HEK293 (cell line): ENCODE results near the gene FOLR2.

Source experiments
- ZBTB7A ChIP-seq: fragments of 450-650 bp; formaldehyde crosslinking; IDR thresholded peaks from 2 replicates; pipeline ENCODE4 v1.5.1; 2016; ENCODE audit warnings: low read depth, missing biosample characterization, missing genetic modification characterization
- ZFP41 ChIP-seq: fragments of 450-650 bp; formaldehyde crosslinking; IDR thresholded peaks from 2 replicates; pipeline ENCODE4 v1.5.1; 2016; ENCODE audit warnings: missing biosample characterization, missing genetic modification characterization, borderline replicate concordance
- ZNF830 ChIP-seq: fragments of 450-650 bp; IDR thresholded peaks from 2 replicates; pipeline ENCODE4 v1.5.0; 2018; ENCODE audit warnings: missing biosample characterization, missing genetic modification characterization, low read depth, mild to moderate bottlenecking, moderate library complexity
- TF ChIP-seq, protein P1 (sequence below): fragments of 450-650 bp; formaldehyde crosslinking; IDR thresholded peaks from 2 replicates; pipeline ENCODE4 v1.5.1; 2016; ENCODE audit warnings: missing biosample characterization, missing genetic modification characterization
- TF ChIP-seq, protein P2 (sequence below): fragments of 450-650 bp; formaldehyde crosslinking; IDR thresholded peaks from 2 replicates; pipeline ENCODE4 v1.5.1; 2016; ENCODE audit warnings: missing biosample characterization, missing genetic modification characterization

DNA sequence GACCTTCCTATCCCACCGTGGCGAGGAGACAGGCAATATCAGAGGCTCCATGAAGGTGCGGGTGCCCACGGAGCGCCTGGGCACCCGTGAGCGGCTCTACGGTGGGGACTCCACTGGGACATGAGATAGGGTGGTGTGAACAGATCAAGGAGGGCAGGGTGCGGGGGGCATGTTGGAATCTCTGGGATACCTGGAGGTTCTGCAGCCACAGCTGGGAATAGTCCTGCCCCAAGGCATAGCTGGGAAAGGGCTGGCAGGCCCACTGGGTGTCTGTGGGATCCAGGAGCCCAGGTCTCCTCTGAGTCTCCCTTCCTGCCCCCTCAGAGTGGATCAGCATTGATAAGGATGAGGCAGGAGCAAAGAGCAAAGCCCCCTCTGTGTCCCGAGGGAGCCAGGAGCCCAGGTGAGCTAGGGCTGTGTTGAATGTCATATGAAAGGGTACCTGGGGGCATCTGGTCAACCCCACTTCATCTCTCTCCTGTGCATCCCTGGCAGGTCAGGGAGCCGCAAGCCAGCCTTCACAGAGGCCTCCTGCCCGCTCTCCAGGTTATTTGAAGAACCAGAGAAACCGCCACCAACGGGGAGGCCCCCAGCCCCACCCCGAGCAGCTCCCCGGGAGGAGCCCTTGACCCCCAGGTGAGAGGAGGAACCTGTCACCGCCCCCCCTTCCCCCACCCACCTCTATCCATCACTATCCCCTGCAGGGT, 18.9 kb downstream of the FOLR2 start:
- TF ChIP-seq ZBTB7A, result no peak
- TF ChIP-seq ZNF830 (tag by site-specific recombination), result no peak
- TF ChIP-seq ZFP41 (tag by site-specific recombination), result no peak
- TF ChIP-seq, protein P1, sequence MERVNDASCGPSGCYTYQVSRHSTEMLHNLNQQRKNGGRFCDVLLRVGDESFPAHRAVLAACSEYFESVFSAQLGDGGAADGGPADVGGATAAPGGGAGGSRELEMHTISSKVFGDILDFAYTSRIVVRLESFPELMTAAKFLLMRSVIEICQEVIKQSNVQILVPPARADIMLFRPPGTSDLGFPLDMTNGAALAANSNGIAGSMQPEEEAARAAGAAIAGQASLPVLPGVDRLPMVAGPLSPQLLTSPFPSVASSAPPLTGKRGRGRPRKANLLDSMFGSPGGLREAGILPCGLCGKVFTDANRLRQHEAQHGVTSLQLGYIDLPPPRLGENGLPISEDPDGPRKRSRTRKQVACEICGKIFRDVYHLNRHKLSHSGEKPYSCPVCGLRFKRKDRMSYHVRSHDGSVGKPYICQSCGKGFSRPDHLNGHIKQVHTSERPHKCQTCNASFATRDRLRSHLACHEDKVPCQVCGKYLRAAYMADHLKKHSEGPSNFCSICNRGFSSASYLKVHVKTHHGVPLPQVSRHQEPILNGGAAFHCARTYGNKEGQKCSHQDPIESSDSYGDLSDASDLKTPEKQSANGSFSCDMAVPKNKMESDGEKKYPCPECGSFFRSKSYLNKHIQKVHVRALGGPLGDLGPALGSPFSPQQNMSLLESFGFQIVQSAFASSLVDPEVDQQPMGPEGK (tag by site-specific recombination), result no peak
- TF ChIP-seq, protein P2, sequence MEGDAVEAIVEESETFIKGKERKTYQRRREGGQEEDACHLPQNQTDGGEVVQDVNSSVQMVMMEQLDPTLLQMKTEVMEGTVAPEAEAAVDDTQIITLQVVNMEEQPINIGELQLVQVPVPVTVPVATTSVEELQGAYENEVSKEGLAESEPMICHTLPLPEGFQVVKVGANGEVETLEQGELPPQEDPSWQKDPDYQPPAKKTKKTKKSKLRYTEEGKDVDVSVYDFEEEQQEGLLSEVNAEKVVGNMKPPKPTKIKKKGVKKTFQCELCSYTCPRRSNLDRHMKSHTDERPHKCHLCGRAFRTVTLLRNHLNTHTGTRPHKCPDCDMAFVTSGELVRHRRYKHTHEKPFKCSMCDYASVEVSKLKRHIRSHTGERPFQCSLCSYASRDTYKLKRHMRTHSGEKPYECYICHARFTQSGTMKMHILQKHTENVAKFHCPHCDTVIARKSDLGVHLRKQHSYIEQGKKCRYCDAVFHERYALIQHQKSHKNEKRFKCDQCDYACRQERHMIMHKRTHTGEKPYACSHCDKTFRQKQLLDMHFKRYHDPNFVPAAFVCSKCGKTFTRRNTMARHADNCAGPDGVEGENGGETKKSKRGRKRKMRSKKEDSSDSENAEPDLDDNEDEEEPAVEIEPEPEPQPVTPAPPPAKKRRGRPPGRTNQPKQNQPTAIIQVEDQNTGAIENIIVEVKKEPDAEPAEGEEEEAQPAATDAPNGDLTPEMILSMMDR (tag by site-specific recombination), result no peak
